GM18508 (cell line): ENCODE results near the gene KIAA1671.

ENCODE experiments used
- ATAC-seq: cut with Tn5 transposase; IDR thresholded peaks from one replicate; pipeline ENCODE4 v1.9.1; 2021; ENCODE audit warnings: moderate number of reproducible peaks; ENCODE audit not compliant: insufficient read depth, unreplicated experiment

The KIAA1671 gene

GRCh38 chr22:24950272-24950902 lies 2.1 kb upstream of the KIAA1671 start:
- no peak for ATAC-seq

GRCh38 chr22:24952837-24953383 lies 394 bp downstream of the KIAA1671 start:
- ATAC-seq, result no peak

GRCh38 chr22:24953384-24954113 lies 1.0 kb downstream of the KIAA1671 start:
- ATAC-seq, result no peak

GRCh38 chr22:24954114-24954463 lies 1.6 kb downstream of the KIAA1671 start:
- no peak for ATAC-seq

- no peak for ATAC-seq
Observed at GRCh38 chr22:24954856-24955255, 2.3 kb downstream of the KIAA1671 start.

- no peak for ATAC-seq
Observed at GRCh38 chr22:24957043-24957442, 4.5 kb downstream of the KIAA1671 start.

- ATAC-seq, result no peak
Observed at GRCh38 chr22:24961217-24961844, 8.8 kb downstream of the KIAA1671 start.

- ATAC-seq, result no peak
Observed at GRCh38 chr22:24962094-24962493, 9.6 kb downstream of the KIAA1671 start.

GRCh38 chr22:24962835-24963234 lies 10.3 kb downstream of the KIAA1671 start:
- no peak for ATAC-seq

GRCh38 chr22:24964441-24964840 lies 11.9 kb downstream of the KIAA1671 start:
- ATAC-seq, result no peak

GRCh38 chr22:24965822-24966626 lies 13.5 kb downstream of the KIAA1671 start:
- ATAC-seq, result no peak

- ATAC-seq, result no peak
Observed at GRCh38 chr22:24968066-24968561, 15.6 kb downstream of the KIAA1671 start.

- no peak for ATAC-seq
Observed at GRCh38 chr22:24969560-24970301, 17.2 kb downstream of the KIAA1671 start.

GRCh38 chr22:24972369-24972768 lies 19.9 kb downstream of the KIAA1671 start:
- no peak for ATAC-seq

GRCh38 chr22:24973872-24974271 lies 21.4 kb downstream of the KIAA1671 start:
- no peak for ATAC-seq

- ATAC-seq, result no peak
Observed at GRCh38 chr22:24975125-24975640, 22.7 kb downstream of the KIAA1671 start.

- no peak for ATAC-seq
Observed at GRCh38 chr22:24975813-24976341, 23.4 kb downstream of the KIAA1671 start.

GRCh38 chr22:24976442-24977218 lies 24.1 kb downstream of the KIAA1671 start:
- no peak for ATAC-seq
